GM23338 (cell line): ENCODE results near the gene SPINK13. TPM values are rescaled to one million over a fixed set of nuclear protein-coding genes. Genes with fewer than 3 reads are reported as not detected.

Experiments used
- ATAC-seq: fragments of 200-7000 bp; cut with Tn5 transposase; 3 replicates; pipeline ENCODE4 v1.9.1; 2020
- DNase-seq: peaks from one replicate; pipeline ENCODE4 v3.0.0-alpha.2; 2015; ENCODE audit warnings: low spot score
- H2AFZ ChIP-seq: fragments of 200-600 bp; sonication (generic); 2 replicates; pipeline ENCODE4 v1.8.0; 2016; ENCODE audit warnings: antibody characterized with exemption, mild to moderate bottlenecking, moderate library complexity
- H3F3A ChIP-seq: fragments of 200-600 bp; sonication (generic); replicated peaks from 2 replicates; pipeline ENCODE4 v1.8.0; 2017; ENCODE audit warnings: antibody characterized with exemption, mixed run types, low read depth
- H3K27ac ChIP-seq: fragments of 200-600 bp; sonication (generic); 2 replicates; pipeline ENCODE4 v1.6.1; 2016; ENCODE audit warnings: low read depth
- H3K27me3 ChIP-seq: fragments of 200-600 bp; sonication (generic); 2 replicates; pipeline ENCODE4 v1.8.0; 2016; ENCODE audit warnings: mild to moderate bottlenecking, mixed run types, moderate library complexity; ENCODE audit not compliant: insufficient read depth
- H3K36me3 ChIP-seq: fragments of 200-600 bp; sonication (generic); 2 replicates; pipeline ENCODE4 v1.8.0; 2016; ENCODE audit warnings: mild to moderate bottlenecking; ENCODE audit not compliant: insufficient read depth
- H3K4me1 ChIP-seq: fragments of 200-600 bp; sonication (generic); 2 replicates; pipeline ENCODE4 v1.8.0; 2016; ENCODE audit warnings: mild to moderate bottlenecking, moderate library complexity; ENCODE audit not compliant: insufficient read depth
- H3K4me2 ChIP-seq: fragments of 200-600 bp; sonication (generic); 2 replicates; pipeline ENCODE4 v1.7.1; 2017; ENCODE audit warnings: mixed run types
- H3K4me3 ChIP-seq: fragments of 200-600 bp; sonication (generic); 2 replicates; pipeline ENCODE4 v1.6.1; 2016; ENCODE audit warnings: mixed run types
- H3K79me2 ChIP-seq: fragments of 200-600 bp; sonication (generic); replicated peaks from 2 replicates; pipeline ENCODE4 v1.8.0; 2017; ENCODE audit warnings: mild to moderate bottlenecking; ENCODE audit not compliant: insufficient read depth
- H3K9me2 ChIP-seq: fragments of 200-600 bp; sonication (generic); 2 replicates; pipeline ENCODE4 v1.8.0; 2017; ENCODE audit not compliant: insufficient read depth
- H4K20me1 ChIP-seq: fragments of 200-600 bp; sonication (generic); replicated peaks from 2 replicates; pipeline ENCODE4 v1.8.0; 2017; ENCODE audit warnings: mild to moderate bottlenecking; ENCODE audit not compliant: insufficient read depth
- H3K27ac Mint-ChIP-seq: 2 replicates; pipeline ENCODE4 v1.8.0; 2020; ENCODE audit warnings: inconsistent platforms, mild to moderate bottlenecking, moderate library complexity, mixed read lengths
- H3K27me3 Mint-ChIP-seq: 3 replicates; pipeline ENCODE4 v1.8.0; 2022; ENCODE audit warnings: low read depth, mild to moderate bottlenecking, moderate library complexity, mixed read lengths, inconsistent platforms; ENCODE audit not compliant: insufficient read depth, poor library complexity
- H3K36me3 Mint-ChIP-seq: 3 replicates; pipeline ENCODE4 v1.8.0; 2021; ENCODE audit warnings: low read depth, mild to moderate bottlenecking, inconsistent platforms, moderate library complexity, mixed read lengths
- H3K4me1 Mint-ChIP-seq: 3 replicates; pipeline ENCODE4 v1.8.0; 2020; ENCODE audit warnings: mild to moderate bottlenecking, inconsistent platforms, mixed read lengths
- H3K4me3 Mint-ChIP-seq: 3 replicates; pipeline ENCODE4 v1.8.0; 2021; ENCODE audit warnings: moderate library complexity, mild to moderate bottlenecking, inconsistent platforms, mixed read lengths
- H3K9me3 Mint-ChIP-seq: 3 replicates; pipeline ENCODE4 v1.8.0; 2020; ENCODE audit warnings: moderate library complexity, mild to moderate bottlenecking, inconsistent platforms, mixed read lengths
- CREB1 ChIP-seq: fragments of 250-450 bp; sonication (Bioruptor Pico); IDR thresholded peaks from 2 replicates; pipeline ENCODE4 v1.5.0; 2020; ENCODE audit warnings: low read depth, mild to moderate bottlenecking, moderate library complexity
- EZH2 ChIP-seq: fragments of 200-600 bp; sonication (generic); IDR thresholded peaks from one replicate; pipeline ENCODE4 v1.8.0; 2017; ENCODE audit warnings: antibody characterized with exemption, mild to moderate bottlenecking, low read depth; ENCODE audit not compliant: unreplicated experiment
- EZH2phosphoT487 ChIP-seq: fragments of 200-600 bp; sonication (generic); IDR thresholded peaks from one replicate; pipeline ENCODE4 v1.8.1; 2018; ENCODE audit warnings: antibody characterized with exemption; ENCODE audit not compliant: unreplicated experiment
- JUNB ChIP-seq: IDR thresholded peaks from one replicate; pipeline ENCODE4 v1.6.1; 2016; ENCODE audit warnings: antibody characterized with exemption; ENCODE audit not compliant: unreplicated experiment
- NANOG ChIP-seq: IDR thresholded peaks from 2 replicates; pipeline ENCODE4 v1.6.1; 2016; ENCODE audit warnings: antibody characterized with exemption, borderline replicate concordance
- POLR2AphosphoS5 ChIP-seq: IDR thresholded peaks from 2 replicates; pipeline ENCODE4 v1.6.1; 2016; ENCODE audit warnings: antibody characterized with exemption, low read depth
- STAT1 ChIP-seq: IDR thresholded peaks from one replicate; pipeline ENCODE4 v1.6.1; 2016; ENCODE audit warnings: antibody characterized with exemption; ENCODE audit not compliant: unreplicated experiment
- ZNF114 ChIP-seq: fragments of 250-450 bp; sonication (Bioruptor Pico); IDR thresholded peaks from 2 replicates; pipeline ENCODE4 v1.5.0; 2020; ENCODE audit warnings: mild to moderate bottlenecking, moderate library complexity
- ZNF331 ChIP-seq: fragments of 250-450 bp; sonication (Bioruptor Pico); IDR thresholded peaks from 2 replicates; pipeline ENCODE4 v1.5.0; 2020; ENCODE audit warnings: low read depth, mild to moderate bottlenecking, moderate library complexity
- polyA plus RNA-seq: library from polyadenylated mRNA; unstranded; fragments of >200 nt; fragmentation: Nextera tagmentation; extraction: Ambion mirVana; gene quantifications from 2 replicates; pipeline ENCODE4 v1.2.1, GENCODE V29; 2016
- total RNA-seq: library from RNA; depleted of rRNA; stranded (reverse); fragments of >200 nt; shearing (Covaris generic); gene quantifications from 2 replicates; pipeline ENCODE4 v1.2.3, GENCODE V29; 2014
- TF ChIP-seq, protein P1 (sequence below), 2 experiments: fragments of 200-600 bp in 1 of 2; sonication (generic) in 1 of 2; conservative IDR thresholded peaks; 2 replicates each; pipeline versions ENCODE4 v1.5.1 to v1.6.1; 2016 to 2017; ENCODE audit warnings: antibody characterized with exemption in 2 of 2, low read depth in 2 of 2, mild to moderate bottlenecking in 2 of 2, moderate library complexity in 1 of 2
- TF ChIP-seq, protein P2 (sequence below): IDR thresholded peaks from 2 replicates; pipeline ENCODE4 v1.6.1; 2016; ENCODE audit warnings: antibody characterized with exemption
- TF ChIP-seq, protein P3 (sequence below): fragments of 250-450 bp; sonication (Bioruptor Pico); IDR thresholded peaks from 2 replicates; pipeline ENCODE4 v1.5.0; 2020; ENCODE audit warnings: mild to moderate bottlenecking, moderate library complexity
- TF ChIP-seq, protein P4 (sequence below): IDR thresholded peaks from one replicate; pipeline ENCODE4 v1.6.1; 2018; ENCODE audit warnings: antibody characterized with exemption; ENCODE audit not compliant: unreplicated experiment

Gene SPINK13
- total and polyA plus RNA-seq, 2 experiments from 2014 or later = not detected

DNA sequence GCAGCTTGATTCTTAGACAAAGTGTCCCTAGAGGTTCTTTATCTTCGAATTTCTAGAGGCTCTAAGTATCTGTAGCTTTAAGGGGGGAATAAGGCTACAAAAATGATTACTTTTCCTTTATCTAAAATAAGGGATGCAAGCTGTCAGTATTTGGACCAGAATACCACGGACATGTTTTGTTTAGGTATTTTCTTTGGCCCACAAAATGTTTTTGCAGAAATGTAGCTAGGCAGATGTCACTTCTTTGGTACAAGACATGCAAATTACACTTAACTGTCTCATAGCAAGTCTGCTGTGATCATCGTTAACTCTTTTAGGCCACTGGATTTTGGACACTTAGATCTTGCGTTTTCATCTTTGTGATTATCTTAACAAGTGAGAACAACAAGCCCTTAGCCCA, 46.1 kb downstream of the SPINK13 start:
- Mint-ChIP-seq H3K27me3 (peaks cover 3% of the 10 kb centered on the region), H3K27ac (no peak overlapping the region), H3K4me3 (no peak overlapping the region), H3K36me3 (peaks cover 4% of the 10 kb centered on the region; the same call in 1 of the 3 replicates), H3K9me3 (peaks cover 7% of the 10 kb centered on the region; the same call in 2 of the 3 replicates), H3K4me1 (peaks cover 2% of the 10 kb centered on the region; the same call in 2 of the 3 replicates)
- ATAC-seq = no peak
- Histone ChIP-seq H3K27me3 (no peaks in the 10 kb centered on the region), H4K20me1 (no peaks in the 10 kb centered on the region; the same call in 1 of the 2 replicates), H2AFZ (no peak overlapping the region), H3K4me1 (no peaks in the 10 kb centered on the region), H3K27ac (no peak overlapping the region), H3K36me3 (no peaks in the 10 kb centered on the region), H3K4me2 (no peak overlapping the region), H3F3A (no peaks in the 10 kb centered on the region), H3K79me2 (no peaks in the 10 kb centered on the region), H3K4me3 (no peak overlapping the region), H3K9me2 (0 out of 2 replicates have a peak, but pooled peaks cover 1% of the 10 kb centered on the region)
- DNase-seq = no peak
- no peak for TF ChIP-seq ZNF331 (CRISPR knock-in tag)
- no peak for TF ChIP-seq STAT1
- TF ChIP-seq POLR2AphosphoS5 = no peak
- TF ChIP-seq, protein P1, sequence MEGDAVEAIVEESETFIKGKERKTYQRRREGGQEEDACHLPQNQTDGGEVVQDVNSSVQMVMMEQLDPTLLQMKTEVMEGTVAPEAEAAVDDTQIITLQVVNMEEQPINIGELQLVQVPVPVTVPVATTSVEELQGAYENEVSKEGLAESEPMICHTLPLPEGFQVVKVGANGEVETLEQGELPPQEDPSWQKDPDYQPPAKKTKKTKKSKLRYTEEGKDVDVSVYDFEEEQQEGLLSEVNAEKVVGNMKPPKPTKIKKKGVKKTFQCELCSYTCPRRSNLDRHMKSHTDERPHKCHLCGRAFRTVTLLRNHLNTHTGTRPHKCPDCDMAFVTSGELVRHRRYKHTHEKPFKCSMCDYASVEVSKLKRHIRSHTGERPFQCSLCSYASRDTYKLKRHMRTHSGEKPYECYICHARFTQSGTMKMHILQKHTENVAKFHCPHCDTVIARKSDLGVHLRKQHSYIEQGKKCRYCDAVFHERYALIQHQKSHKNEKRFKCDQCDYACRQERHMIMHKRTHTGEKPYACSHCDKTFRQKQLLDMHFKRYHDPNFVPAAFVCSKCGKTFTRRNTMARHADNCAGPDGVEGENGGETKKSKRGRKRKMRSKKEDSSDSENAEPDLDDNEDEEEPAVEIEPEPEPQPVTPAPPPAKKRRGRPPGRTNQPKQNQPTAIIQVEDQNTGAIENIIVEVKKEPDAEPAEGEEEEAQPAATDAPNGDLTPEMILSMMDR (conservative IDR thresholded peaks at IDR 0.05; ENCODE audit: low read depth in 2 of 2) = no peak
- TF ChIP-seq EZH2phosphoT487 = no peak
- TF ChIP-seq NANOG = no peak
- TF ChIP-seq JUNB = no peak
- no peak for TF ChIP-seq EZH2
- TF ChIP-seq, protein P2, sequence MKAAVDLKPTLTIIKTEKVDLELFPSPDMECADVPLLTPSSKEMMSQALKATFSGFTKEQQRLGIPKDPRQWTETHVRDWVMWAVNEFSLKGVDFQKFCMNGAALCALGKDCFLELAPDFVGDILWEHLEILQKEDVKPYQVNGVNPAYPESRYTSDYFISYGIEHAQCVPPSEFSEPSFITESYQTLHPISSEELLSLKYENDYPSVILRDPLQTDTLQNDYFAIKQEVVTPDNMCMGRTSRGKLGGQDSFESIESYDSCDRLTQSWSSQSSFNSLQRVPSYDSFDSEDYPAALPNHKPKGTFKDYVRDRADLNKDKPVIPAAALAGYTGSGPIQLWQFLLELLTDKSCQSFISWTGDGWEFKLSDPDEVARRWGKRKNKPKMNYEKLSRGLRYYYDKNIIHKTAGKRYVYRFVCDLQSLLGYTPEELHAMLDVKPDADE = no peak
- no peak for TF ChIP-seq CREB1 (CRISPR knock-in tag)
- TF ChIP-seq, protein P3, sequence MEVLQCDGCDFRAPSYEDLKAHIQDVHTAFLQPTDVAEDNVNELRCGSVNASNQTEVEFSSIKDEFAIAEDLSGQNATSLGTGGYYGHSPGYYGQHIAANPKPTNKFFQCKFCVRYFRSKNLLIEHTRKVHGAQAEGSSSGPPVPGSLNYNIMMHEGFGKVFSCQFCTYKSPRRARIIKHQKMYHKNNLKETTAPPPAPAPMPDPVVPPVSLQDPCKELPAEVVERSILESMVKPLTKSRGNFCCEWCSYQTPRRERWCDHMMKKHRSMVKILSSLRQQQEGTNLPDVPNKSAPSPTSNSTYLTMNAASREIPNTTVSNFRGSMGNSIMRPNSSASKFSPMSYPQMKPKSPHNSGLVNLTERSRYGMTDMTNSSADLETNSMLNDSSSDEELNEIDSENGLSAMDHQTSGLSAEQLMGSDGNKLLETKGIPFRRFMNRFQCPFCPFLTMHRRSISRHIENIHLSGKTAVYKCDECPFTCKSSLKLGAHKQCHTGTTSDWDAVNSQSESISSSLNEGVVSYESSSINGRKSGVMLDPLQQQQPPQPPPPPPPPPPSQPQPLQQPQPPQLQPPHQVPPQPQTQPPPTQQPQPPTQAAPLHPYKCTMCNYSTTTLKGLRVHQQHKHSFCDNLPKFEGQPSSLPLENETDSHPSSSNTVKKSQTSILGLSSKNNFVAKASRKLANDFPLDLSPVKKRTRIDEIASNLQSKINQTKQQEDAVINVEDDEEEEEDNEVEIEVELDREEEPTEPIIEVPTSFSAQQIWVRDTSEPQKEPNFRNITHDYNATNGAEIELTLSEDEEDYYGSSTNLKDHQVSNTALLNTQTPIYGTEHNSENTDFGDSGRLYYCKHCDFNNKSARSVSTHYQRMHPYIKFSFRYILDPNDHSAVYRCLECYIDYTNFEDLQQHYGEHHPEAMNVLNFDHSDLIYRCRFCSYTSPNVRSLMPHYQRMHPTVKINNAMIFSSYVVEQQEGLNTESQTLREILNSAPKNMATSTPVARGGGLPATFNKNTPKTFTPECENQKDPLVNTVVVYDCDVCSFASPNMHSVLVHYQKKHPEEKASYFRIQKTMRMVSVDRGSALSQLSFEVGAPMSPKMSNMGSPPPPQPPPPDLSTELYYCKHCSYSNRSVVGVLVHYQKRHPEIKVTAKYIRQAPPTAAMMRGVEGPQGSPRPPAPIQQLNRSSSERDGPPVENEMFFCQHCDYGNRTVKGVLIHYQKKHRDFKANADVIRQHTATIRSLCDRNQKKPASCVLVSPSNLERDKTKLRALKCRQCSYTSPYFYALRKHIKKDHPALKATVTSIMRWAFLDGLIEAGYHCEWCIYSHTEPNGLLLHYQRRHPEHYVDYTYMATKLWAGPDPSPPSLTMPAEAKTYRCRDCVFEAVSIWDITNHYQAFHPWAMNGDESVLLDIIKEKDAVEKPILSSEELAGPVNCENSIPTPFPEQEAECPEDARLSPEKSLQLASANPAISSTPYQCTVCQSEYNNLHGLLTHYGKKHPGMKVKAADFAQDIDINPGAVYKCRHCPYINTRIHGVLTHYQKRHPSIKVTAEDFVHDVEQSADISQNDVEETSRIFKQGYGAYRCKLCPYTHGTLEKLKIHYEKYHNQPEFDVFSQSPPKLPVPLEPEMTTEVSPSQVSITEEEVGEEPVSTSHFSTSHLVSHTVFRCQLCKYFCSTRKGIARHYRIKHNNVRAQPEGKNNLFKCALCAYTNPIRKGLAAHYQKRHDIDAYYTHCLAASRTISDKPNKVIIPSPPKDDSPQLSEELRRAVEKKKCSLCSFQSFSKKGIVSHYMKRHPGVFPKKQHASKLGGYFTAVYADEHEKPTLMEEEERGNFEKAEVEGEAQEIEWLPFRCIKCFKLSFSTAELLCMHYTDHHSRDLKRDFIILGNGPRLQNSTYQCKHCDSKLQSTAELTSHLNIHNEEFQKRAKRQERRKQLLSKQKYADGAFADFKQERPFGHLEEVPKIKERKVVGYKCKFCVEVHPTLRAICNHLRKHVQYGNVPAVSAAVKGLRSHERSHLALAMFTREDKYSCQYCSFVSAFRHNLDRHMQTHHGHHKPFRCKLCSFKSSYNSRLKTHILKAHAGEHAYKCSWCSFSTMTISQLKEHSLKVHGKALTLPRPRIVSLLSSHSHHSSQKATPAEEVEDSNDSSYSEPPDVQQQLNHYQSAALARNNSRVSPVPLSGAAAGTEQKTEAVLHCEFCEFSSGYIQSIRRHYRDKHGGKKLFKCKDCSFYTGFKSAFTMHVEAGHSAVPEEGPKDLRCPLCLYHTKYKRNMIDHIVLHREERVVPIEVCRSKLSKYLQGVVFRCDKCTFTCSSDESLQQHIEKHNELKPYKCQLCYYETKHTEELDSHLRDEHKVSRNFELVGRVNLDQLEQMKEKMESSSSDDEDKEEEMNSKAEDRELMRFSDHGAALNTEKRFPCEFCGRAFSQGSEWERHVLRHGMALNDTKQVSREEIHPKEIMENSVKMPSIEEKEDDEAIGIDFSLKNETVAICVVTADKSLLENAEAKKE = no peak
- TF ChIP-seq, protein P4, sequence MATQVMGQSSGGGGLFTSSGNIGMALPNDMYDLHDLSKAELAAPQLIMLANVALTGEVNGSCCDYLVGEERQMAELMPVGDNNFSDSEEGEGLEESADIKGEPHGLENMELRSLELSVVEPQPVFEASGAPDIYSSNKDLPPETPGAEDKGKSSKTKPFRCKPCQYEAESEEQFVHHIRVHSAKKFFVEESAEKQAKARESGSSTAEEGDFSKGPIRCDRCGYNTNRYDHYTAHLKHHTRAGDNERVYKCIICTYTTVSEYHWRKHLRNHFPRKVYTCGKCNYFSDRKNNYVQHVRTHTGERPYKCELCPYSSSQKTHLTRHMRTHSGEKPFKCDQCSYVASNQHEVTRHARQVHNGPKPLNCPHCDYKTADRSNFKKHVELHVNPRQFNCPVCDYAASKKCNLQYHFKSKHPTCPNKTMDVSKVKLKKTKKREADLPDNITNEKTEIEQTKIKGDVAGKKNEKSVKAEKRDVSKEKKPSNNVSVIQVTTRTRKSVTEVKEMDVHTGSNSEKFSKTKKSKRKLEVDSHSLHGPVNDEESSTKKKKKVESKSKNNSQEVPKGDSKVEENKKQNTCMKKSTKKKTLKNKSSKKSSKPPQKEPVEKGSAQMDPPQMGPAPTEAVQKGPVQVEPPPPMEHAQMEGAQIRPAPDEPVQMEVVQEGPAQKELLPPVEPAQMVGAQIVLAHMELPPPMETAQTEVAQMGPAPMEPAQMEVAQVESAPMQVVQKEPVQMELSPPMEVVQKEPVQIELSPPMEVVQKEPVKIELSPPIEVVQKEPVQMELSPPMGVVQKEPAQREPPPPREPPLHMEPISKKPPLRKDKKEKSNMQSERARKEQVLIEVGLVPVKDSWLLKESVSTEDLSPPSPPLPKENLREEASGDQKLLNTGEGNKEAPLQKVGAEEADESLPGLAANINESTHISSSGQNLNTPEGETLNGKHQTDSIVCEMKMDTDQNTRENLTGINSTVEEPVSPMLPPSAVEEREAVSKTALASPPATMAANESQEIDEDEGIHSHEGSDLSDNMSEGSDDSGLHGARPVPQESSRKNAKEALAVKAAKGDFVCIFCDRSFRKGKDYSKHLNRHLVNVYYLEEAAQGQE = no peak
- TF ChIP-seq ZNF114 (CRISPR knock-in tag) = no peak
